RPMI7951 (cell line): ENCODE measurements around the gene FAM3D. TPM values are rescaled to one million over a fixed set of nuclear protein-coding genes. Genes with fewer than 3 reads are reported as not detected.

Experiments
- DNase-seq: peaks from one replicate; pipeline ENCODE4 v3.0.0-alpha.2; 2012; ENCODE audit warnings: low read depth
- total RNA-seq: library from RNA; depleted of rRNA; stranded (reverse); fragments of >200 nt; shearing (Covaris generic); gene quantifications from 2 replicates; pipeline ENCODE4 v1.2.3, GENCODE V29; 2014

The FAM3D gene
- total RNA-seq, 1 experiment from 2014 or later, result not detected

DNA sequence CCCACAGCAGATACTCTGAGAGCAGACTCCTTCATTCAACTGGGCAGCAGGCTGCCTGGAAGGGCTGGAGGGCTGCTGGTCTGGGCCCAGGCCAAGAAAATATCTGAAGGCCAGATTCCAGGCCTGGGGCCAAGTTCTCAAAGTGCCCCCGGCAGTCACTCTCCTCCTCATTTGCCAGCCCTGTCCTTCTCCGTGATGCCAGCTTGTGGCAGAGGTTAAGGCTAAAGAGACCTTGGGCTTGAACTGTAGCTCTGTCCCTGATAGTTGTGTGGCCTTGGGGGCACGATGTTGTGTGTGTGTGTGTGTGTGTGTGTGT, 39.0 kb downstream of the FAM3D start:
- peak; percentile 68 for DNase-seq

DNA sequence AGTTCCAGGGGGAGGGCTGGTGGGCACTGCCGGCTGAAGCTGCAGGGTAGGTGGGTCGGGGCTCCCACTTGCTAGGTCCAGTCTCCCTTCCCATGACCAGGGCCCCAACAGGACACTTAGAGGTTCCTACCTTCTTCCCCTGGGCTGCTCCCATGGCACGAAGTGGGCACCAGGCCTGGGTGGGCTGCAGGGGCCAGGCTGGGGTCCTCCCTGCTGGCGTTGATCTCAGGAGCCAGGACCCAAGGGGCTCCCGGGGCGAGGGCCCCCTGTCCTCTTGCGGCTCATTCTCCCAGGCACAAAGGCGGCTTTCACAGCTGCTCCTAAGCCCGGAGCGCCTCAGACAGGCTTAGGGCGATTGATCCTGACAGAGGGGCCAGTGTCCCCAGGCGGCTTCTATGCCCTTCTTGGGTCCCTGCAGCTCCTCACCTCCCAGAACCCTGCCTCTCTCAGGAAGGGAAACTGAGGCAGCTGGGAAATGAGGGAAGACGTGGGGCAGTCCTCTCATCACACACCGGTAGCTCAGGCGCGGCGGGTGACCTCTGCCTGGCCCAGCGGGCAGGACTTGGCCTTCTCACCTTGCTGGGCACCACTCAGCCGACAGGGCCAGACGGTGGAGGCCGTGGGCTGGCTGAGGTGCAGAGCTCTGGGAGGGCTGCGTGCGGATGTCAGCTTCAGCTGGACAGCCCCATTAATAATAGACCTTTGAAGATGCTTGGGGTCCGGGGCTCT, 39.6 kb downstream of the FAM3D start:
- DNase-seq, result no peak

DNA sequence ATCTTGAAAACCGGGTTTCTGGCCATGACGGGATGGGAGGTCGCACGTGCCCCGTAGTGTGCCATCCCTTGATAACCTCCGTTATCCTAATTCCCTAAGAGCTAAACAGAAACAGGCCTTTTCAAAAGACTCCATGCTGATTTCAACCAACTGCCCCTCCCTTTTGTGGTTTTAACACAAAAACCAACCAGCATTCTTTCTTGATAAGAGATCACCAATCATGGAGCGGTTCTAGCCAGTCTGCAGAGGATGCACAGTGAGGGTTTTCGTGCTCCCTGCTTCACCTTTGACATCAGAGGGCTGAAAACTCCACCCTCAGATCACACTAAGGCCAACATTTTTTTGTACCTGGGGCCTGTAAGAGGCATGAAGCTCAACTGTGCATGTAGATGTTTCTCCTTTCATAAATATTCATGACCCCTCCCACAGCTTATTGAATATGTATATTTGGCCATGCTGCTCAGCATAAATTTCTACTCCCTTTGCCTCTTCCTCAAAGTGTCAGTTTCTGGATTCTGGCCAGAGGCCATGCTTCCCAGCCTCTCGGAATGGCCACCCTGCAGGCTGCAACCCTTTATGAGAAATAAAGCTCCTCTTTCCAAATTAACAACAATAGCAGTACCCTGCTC, 41.3 kb downstream of the FAM3D start:
- DNase-seq, result peak; percentile 24

DNA sequence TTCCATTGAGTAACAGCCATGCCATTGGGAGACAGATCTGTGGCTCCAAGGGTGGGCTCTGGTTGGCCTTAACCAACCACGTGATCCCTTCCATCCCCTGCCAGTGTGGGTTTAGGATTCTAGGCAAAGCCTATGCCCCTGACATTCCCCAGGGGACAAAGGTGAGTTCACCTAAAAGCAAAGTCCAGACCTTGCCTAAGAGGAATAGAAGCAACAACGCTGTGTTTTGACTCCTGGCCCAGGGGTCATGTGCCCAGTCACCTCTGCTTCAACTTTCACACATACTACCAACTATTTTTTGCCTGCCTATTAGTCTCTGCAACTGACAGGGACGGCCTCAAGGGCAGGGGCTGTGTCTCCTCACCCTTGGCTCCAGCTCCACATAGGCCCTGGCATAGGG, 42.0 kb downstream of the FAM3D start:
- DNase-seq, result no peak

DNA sequence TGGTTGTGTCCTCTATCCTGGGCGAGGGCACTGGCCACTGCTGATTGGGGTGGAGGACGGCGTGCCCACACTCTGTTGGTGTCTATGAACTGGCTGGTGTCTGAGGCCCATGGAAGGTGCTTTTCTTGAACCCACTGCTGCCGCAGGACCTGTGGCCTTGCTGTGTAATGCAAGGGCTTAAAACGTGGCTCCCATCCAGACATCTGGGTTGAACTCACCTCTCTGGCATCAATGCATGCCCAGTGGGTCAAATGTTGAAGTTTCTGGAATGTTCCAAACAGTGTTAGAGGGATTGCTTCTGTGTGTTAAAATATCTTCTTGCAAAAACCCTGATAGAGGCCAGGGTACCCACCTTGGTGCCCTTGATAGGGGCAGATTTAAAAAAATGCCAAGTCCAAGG, 42.6 kb downstream of the FAM3D start:
- DNase-seq, result no peak

- no peak for DNase-seq
Measured at GRCh38 chr3:58623478-58623877, 43.1 kb downstream of the FAM3D start.

GRCh38 chr3:58622892-58623291, 43.7 kb downstream of the FAM3D start:
- no peak for DNase-seq

DNA sequence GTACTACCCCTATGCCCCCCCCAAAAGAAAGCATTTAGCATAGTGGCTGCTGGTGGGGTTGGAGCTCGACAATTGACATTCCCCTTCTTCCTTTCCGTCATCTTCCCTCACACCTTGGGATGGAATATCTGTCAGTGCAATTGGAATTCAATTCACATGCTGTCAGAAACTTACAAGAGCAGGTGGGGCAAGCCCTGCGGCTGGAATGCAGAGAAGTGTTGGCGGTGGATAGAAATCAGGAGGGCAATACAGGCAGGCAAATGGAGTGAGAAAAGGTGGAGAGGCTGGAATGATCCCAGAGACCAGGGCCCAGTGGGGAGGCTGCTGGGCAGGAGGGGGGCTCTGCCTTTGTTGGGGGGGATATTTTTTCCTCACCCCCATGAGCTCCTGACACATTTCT, 44.1 kb downstream of the FAM3D start:
- no peak for DNase-seq

GRCh38 chr3:58621086-58621830, 45.3 kb downstream of the FAM3D start:
- DNase-seq, result no peak

DNA sequence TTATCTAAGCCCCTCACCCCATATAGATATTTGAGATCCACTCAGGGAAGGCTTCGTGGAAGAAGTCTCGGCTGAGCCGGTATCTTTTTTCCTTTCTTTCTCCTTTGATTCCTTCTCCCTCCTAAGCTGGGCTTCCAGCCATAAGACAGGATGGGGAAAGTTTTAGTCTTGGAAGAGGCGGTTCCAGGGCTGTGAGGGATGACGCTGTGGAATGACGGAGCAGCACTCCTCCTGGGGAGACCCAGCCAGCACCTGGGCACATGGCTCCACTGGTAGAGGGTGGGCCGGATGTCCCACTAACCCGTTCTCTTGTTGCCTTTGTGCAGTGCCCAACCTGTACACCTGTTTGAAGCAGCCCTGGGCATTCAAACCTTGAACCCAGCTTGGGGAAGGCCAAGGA, 46.2 kb downstream of the FAM3D start:
- no peak for DNase-seq

GRCh38 chr3:58617338-58617761, 49.2 kb downstream of the FAM3D start:
- DNase-seq, result no peak

- no peak for DNase-seq
Measured at GRCh38 chr3:58613236-58614132, 53.1 kb downstream of the FAM3D start.

DNA sequence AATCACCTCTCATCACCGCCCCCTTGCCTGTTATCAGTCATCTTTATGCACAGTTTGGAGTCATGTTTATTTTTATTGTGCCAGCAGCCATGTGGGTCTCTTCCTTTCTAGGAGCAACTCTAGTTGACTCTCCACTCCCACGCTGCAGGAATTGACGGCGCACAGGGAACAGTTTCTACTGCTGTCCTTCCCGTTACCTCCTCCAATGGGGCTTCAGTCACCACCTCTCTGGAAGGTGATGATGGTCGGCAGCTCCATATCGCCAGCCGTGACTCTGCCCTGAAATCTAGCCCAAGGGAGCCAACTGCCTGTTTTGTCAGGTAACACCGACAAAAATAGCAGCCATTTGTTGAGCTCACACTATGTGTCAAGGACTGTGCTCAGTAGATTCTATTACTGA, 53.7 kb downstream of the FAM3D start:
- no peak for DNase-seq

DNA sequence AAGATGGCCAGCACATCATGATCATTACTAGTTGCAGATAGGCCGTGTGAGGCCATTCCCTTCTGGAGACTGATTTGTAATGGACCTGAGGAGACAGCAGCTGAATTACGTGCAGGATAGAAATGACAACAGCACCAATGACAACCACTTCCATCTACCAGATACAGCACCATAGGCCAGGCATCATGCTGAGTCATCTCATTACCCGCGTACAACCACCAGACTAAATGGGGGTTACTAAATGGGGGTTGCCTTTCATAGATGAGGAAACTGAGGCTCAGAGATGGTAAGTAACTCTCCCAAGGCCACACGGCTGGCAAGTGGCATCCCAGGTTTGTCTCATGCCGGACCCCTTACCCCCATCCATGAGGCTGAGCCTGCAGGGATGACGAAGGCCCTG, 56.6 kb downstream of the FAM3D start:
- DNase-seq, result peak; percentile 63

- DNase-seq, result peak; percentile 33
Measured at GRCh38 chr3:58608648-58609047, 57.9 kb downstream of the FAM3D start.

GRCh38 chr3:58607816-58608215, 58.8 kb downstream of the FAM3D start:
- DNase-seq, result peak; percentile 60

GRCh38 chr3:58606693-58607092, 59.9 kb downstream of the FAM3D start:
- DNase-seq, result no peak

DNA sequence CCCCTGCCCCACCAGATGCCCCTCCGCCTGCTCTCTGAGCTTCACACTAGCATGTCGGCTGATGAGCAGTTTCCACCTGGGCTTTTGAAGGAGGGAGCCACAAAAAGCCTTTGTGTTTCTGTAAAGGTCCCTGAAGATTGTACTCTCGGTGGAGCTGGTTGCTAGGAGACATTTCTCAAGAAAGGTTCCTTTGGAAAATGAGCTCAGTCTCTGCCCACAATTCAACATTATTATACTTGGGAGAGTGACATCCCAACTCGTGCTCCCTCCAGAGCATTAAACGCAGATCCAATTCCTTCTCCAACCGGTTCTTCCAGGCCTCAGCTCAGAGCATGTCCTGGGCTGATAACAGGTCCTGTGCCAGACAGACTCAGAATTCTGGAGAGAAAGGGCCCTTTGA, 62.5 kb downstream of the FAM3D start:
- no peak for DNase-seq

DNA sequence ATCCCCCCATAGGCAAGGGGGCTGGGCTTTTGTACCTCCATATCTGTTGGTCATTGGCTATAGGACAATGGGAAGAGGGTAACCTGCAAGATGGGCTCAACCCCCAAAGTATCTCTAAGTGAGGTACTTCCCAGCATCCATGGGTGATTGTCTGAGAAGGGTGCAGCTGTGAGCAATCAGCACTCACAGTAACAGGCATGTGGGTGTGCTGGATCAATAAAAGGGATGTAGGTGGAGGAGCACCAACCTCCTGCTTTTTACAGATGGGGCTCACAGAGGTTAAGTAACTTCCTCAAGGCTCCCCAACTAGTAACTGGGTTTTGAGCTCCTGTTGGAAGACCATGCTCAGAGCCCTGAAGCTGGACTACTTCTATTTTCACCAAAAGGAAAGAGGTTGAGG, 63.0 kb downstream of the FAM3D start:
- no peak for DNase-seq

- DNase-seq, result no peak
Measured at GRCh38 chr3:58597770-58598310, 68.7 kb downstream of the FAM3D start.

GRCh38 chr3:58596834-58597518, 69.6 kb downstream of the FAM3D start:
- no peak for DNase-seq
